ENCODE measurements around the gene TMEM131.

The TMEM131 gene

GRCh38 chr2:97751752-97752151, 244.0 kb downstream of the TMEM131 start:
- Histone ChIP-seq H3K4me3 (replicated peaks; ENCODE audit: low read depth, low read length) (no peak overlapping the region), H3K27me3 (replicated peaks; ENCODE audit: control insufficient read depth, insufficient read depth, low read length) (no peaks in the 10 kb centered on the region), H3K36me3 (ENCODE audit: control insufficient read depth, insufficient read depth, low read length) (peaks cover 5% of the 10 kb centered on the region)
- no peak for DNase-seq (ENCODE audit: extremely low read depth, insufficient read length)
- no peak for TF ChIP-seq CTCF (IDR thresholded peaks at IDR 0.05; ENCODE audit: insufficient read depth, low read length, poor library complexity, severe bottlenecking)

- H3K4me3 ChIP-seq (replicated peaks; ENCODE audit: low read depth, low read length): no peak overlapping the region
- DNase-seq (ENCODE audit: extremely low read depth, insufficient read length): no peak
- H3K27me3 ChIP-seq (replicated peaks; ENCODE audit: control insufficient read depth, insufficient read depth, low read length): no peaks in the 10 kb centered on the region
- TF ChIP-seq CTCF (IDR thresholded peaks at IDR 0.05; ENCODE audit: insufficient read depth, low read length, poor library complexity, severe bottlenecking): no peak
- no peaks in the 10 kb centered on the region; the same call in 1 of the 2 replicates for H3K36me3 ChIP-seq (ENCODE audit: control insufficient read depth, insufficient read depth, low read length)
These were observed 245.7 kb downstream of the TMEM131 start for GRCh38 chr2:97750017-97750416.

GRCh38 chr2:97749581-97749980, 246.2 kb downstream of the TMEM131 start:
- Histone ChIP-seq H3K27me3 (replicated peaks; ENCODE audit: control insufficient read depth, insufficient read depth, low read length) (no peaks in the 10 kb centered on the region), H3K36me3 (ENCODE audit: control insufficient read depth, insufficient read depth, low read length) (no peaks in the 10 kb centered on the region), H3K4me3 (replicated peaks; ENCODE audit: low read depth, low read length) (no peak overlapping the region)
- no peak for TF ChIP-seq CTCF (IDR thresholded peaks at IDR 0.05; ENCODE audit: insufficient read depth, low read length, poor library complexity, severe bottlenecking)
- no peak for DNase-seq (ENCODE audit: extremely low read depth, insufficient read length)

GRCh38 chr2:97747716-97748115, 248.0 kb downstream of the TMEM131 start:
- no peak for TF ChIP-seq CTCF (IDR thresholded peaks at IDR 0.05; ENCODE audit: insufficient read depth, low read length, poor library complexity, severe bottlenecking)
- Histone ChIP-seq H3K36me3 (ENCODE audit: control insufficient read depth, insufficient read depth, low read length) (no peaks in the 10 kb centered on the region), H3K4me3 (replicated peaks; ENCODE audit: low read depth, low read length) (no peak overlapping the region), H3K27me3 (replicated peaks; ENCODE audit: control insufficient read depth, insufficient read depth, low read length) (no peaks in the 10 kb centered on the region)
- no peak for DNase-seq (ENCODE audit: extremely low read depth, insufficient read length)

GRCh38 chr2:97747285-97747684, 248.5 kb downstream of the TMEM131 start:
- Histone ChIP-seq H3K4me3 (replicated peaks; ENCODE audit: low read depth, low read length) (no peak overlapping the region), H3K27me3 (replicated peaks; ENCODE audit: control insufficient read depth, insufficient read depth, low read length) (no peaks in the 10 kb centered on the region), H3K36me3 (ENCODE audit: control insufficient read depth, insufficient read depth, low read length) (no peaks in the 10 kb centered on the region)
- DNase-seq (ENCODE audit: extremely low read depth, insufficient read length): no peak
- no peak for TF ChIP-seq CTCF (IDR thresholded peaks at IDR 0.05; ENCODE audit: insufficient read depth, low read length, poor library complexity, severe bottlenecking)

GRCh38 chr2:97745474-97746174, 250.1 kb downstream of the TMEM131 start:
- Histone ChIP-seq H3K4me3 (replicated peaks; ENCODE audit: low read depth, low read length) (no peak overlapping the region), H3K27me3 (replicated peaks; ENCODE audit: control insufficient read depth, insufficient read depth, low read length) (no peaks in the 10 kb centered on the region), H3K36me3 (ENCODE audit: control insufficient read depth, insufficient read depth, low read length) (no peaks in the 10 kb centered on the region)
- DNase-seq (ENCODE audit: extremely low read depth, insufficient read length): no peak
- TF ChIP-seq CTCF (IDR thresholded peaks at IDR 0.05; ENCODE audit: insufficient read depth, low read length, poor library complexity, severe bottlenecking): no peak

All from GM06990 (cell line).